CD1c-positive myeloid dendritic cell (primary cell): Measurements from ENCODE around the gene P2RY11.

ENCODE experiments used
- DNase-seq: peaks from one replicate; pipeline ENCODE4 v3.0.0-alpha.2; 2016; ENCODE audit errors: extremely low spot score

P2RY11 gene

DNA sequence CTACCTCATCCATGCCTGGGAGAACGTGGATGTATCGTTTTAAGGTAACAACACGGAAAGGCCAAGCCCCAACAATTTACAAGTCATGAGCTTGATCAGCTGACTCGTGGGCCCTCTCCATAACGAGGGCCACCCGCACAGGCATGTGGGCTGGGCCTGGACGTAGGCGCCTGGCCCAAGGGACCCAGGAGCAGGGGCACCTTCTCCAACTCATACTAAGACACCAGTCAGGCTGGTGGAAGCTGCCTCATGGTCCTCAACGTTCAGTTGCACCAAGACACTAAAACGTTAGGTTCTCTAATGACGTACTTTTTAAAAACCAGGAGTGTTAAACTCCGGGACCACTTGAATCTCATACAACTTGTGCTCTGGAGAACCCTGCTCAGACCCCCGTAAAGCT is 30.0 kb downstream of the P2RY11 start:
- DNase-seq = no peak

- no peak for DNase-seq
Observed at GRCh38 chr19:10141973-10142372, 30.5 kb downstream of the P2RY11 start.

DNA sequence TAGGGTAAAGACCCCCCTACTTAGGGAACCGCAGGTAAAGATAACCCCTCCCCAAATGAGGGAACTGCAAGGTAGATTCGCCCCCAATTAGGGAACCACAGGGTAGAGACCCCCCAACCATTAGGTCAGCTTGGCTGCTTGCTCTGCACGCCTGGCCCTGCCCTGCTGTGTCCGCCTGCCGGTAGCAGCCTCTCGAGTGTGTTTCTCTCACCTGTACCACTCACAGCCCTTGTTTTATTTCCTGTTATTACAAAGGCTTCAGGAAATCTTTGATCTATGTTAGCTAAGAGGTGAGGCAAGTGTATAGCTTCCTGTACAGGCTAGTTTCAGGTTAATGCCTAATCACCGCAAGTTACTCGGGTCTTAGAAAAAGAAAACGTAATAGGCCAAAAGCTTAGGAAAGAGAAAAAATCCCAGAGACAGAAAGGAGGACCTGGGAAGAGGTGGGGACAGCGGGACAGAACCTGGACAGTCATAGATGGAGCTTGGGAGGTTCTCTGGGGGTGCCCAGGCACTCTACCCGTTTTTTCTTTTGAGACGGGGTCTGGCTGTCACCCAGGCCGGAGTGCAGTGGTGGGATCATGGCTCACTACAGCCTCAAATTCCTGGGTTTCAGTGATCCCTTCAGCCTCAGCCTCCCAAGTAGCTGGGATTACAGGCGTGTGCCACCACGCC is 31.3 kb downstream of the P2RY11 start:
- DNase-seq = no peak

- DNase-seq = no peak
Observed at GRCh38 chr19:10143681-10144080, 32.2 kb downstream of the P2RY11 start.

- no peak for DNase-seq
Observed at GRCh38 chr19:10144361-10144760, 32.9 kb downstream of the P2RY11 start.

DNA sequence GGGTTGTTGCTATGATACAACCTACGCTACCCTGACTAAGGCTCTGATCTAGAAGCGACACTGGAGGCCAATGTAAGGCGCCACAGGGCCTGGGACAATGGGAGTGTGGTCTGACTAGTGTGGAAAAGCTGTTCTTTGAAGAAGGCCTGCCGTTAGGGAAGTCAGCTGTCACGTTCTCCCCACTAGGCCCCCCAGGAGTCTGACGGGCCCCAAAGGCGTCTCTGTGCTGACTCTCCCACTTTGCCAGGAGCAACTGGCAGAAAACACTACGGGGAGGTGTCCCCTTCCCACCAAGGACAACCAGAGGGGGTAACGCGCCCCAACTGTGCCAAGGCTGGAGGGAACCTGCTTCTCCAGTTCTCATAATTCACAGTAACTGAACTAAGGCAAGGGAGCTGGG is 33.5 kb downstream of the P2RY11 start:
- no peak for DNase-seq

GRCh38 chr19:10146142-10146541 is 34.6 kb downstream of the P2RY11 start:
- DNase-seq = no peak

DNA sequence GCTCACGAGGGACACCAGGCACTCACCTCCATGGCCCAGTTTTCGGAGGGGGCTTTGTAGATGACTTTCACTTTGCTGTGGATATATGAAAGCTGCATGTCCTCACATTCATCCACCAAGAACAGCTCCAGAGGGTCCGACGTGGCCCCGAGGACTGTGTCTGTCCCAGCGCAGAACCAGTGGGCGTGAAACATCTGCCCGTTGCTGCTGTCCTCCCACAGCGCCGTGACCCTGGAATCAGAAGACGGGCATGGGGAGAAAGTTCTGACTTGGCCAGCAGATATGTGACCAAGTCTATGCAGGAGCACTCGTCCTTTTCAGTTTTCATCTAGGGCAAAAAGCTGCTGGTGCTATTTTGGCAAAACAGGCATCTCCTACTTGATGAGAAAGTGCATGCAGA is 37.9 kb downstream of the P2RY11 start:
- DNase-seq = no peak

- DNase-seq = no peak
Observed at GRCh38 chr19:10151521-10151920, 40.0 kb downstream of the P2RY11 start.

- no peak for DNase-seq
Observed at GRCh38 chr19:10152100-10152499, 40.6 kb downstream of the P2RY11 start.

DNA sequence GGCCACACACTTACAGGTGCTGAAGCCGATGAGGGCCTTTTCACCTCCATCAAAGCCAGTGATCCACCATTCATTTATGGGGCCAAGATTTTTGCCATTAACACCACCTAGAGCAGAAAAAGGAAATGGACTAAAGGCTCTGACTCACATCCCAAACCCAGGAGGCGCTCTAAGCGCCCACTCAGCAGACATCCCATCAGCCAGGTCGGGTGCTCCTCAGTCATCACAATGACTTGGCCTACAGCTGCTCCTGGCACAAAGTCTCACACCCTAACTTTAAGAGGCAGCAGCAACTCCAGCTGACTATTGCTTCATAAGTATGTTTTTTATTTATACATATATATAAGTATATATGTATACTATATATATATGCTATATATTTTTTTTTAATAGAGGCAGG is 44.3 kb downstream of the P2RY11 start:
- peak; percentile 52 for DNase-seq

GRCh38 chr19:10158071-10158470 is 46.6 kb downstream of the P2RY11 start:
- DNase-seq = no peak

GRCh38 chr19:10158485-10158884 is 47.0 kb downstream of the P2RY11 start:
- no peak for DNase-seq

DNA sequence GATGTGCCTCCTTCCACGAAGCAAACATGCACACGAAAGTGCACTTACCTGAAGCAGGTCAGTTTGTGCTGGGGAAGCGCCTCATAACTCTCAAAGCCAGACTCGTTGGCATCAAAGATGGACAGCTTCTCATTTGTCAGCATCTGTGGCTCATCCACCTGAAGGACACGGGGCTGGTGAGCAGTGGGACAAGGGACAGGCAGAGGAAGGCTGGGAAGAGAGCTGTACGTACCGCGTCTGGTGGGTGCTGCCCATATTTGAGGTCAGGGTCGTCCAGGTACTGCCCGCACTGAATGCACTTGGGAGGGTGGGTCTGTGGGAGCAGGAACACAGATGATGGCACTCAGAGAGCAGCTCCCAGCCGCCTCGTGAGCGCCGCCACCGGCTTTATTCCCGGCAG is 48.1 kb downstream of the P2RY11 start:
- no peak for DNase-seq

GRCh38 chr19:10163536-10163935 is 52.0 kb downstream of the P2RY11 start:
- no peak for DNase-seq
